ENCODE data around the gene ITPKB. TPM values are rescaled to one million over a fixed set of nuclear protein-coding genes. Genes with fewer than 3 reads are reported as not detected.

Gene ITPKB
- total RNA-seq, 1 donor from 2014 or later: 13.7 TPM

- Mint-ChIP-seq H3K27me3 (ENCODE audit: low read depth) (no peaks in the 10 kb centered on the region), H3K36me3 (ENCODE audit: low read depth) (no peaks in the 10 kb centered on the region), H3K4me1 (peaks cover 37% of the 10 kb centered on the region), H3K9me3 (no peaks in the 10 kb centered on the region), H3K27ac (ENCODE audit: unreplicated experiment) (no peak overlapping the region), H3K4me3 (no peak overlapping the region)
- TF ChIP-seq CTCF (conservative IDR thresholded peaks at IDR 0.05): no peak
- DNase-seq (ENCODE audit: low read depth, low spot score): no peak
These were observed 39.9 kb downstream of the ITPKB start for GRCh38 chr1:226699166-226699565.

- H3K27ac Mint-ChIP-seq (ENCODE audit: unreplicated experiment): peak overlapping the region; percentile 4
- no peaks in the 10 kb centered on the region for H3K27me3 Mint-ChIP-seq (ENCODE audit: low read depth)
- H3K36me3 Mint-ChIP-seq (ENCODE audit: low read depth): no peaks in the 10 kb centered on the region
- DNase-seq (ENCODE audit: low read depth, low spot score): no peak
- H3K9me3 Mint-ChIP-seq: no peaks in the 10 kb centered on the region
- TF ChIP-seq CTCF (conservative IDR thresholded peaks at IDR 0.05): no peak
- H3K4me1 Mint-ChIP-seq: peaks cover 32% of the 10 kb centered on the region
- H3K4me3 Mint-ChIP-seq: no peak overlapping the region
These were observed 40.4 kb downstream of the ITPKB start for GRCh38 chr1:226698659-226699058.

- Mint-ChIP-seq H3K4me3 (no peak overlapping the region), H3K9me3 (no peaks in the 10 kb centered on the region), H3K27ac (ENCODE audit: unreplicated experiment) (no peak overlapping the region), H3K4me1 (peaks cover 29% of the 10 kb centered on the region), H3K27me3 (ENCODE audit: low read depth) (no peaks in the 10 kb centered on the region), H3K36me3 (ENCODE audit: low read depth) (no peaks in the 10 kb centered on the region)
- TF ChIP-seq CTCF (conservative IDR thresholded peaks at IDR 0.05): no peak
- no peak for DNase-seq (ENCODE audit: low read depth, low spot score)
These were observed 41.0 kb downstream of the ITPKB start for GRCh38 chr1:226697929-226698544.

- H3K27me3 Mint-ChIP-seq (ENCODE audit: low read depth): no peaks in the 10 kb centered on the region
- no peaks in the 10 kb centered on the region for H3K9me3 Mint-ChIP-seq
- H3K36me3 Mint-ChIP-seq (ENCODE audit: low read depth): no peaks in the 10 kb centered on the region
- no peak for DNase-seq (ENCODE audit: low read depth, low spot score)
- H3K27ac Mint-ChIP-seq (ENCODE audit: unreplicated experiment): no peak overlapping the region
- H3K4me1 Mint-ChIP-seq: peaks cover 22% of the 10 kb centered on the region
- H3K4me3 Mint-ChIP-seq: no peak overlapping the region
- no peak for TF ChIP-seq CTCF (conservative IDR thresholded peaks at IDR 0.05)
These were observed 41.7 kb downstream of the ITPKB start for GRCh38 chr1:226697151-226697928.

GRCh38 chr1:226696547-226696946, 42.5 kb downstream of the ITPKB start:
- Mint-ChIP-seq H3K36me3 (ENCODE audit: low read depth) (no peaks in the 10 kb centered on the region), H3K4me1 (peaks cover 16% of the 10 kb centered on the region), H3K9me3 (no peaks in the 10 kb centered on the region), H3K4me3 (no peak overlapping the region), H3K27me3 (ENCODE audit: low read depth) (no peaks in the 10 kb centered on the region), H3K27ac (ENCODE audit: unreplicated experiment) (no peak overlapping the region)
- no peak for DNase-seq (ENCODE audit: low read depth, low spot score)
- TF ChIP-seq CTCF (conservative IDR thresholded peaks at IDR 0.05): no peak
